ENCODE results near the gene ECPAS.
"Not testable (repeated sequence)": the region's sequence is repeated elsewhere in the genome, so short reads cannot be mapped to it uniquely, and the experiment has no call there.

The ECPAS gene

DNA sequence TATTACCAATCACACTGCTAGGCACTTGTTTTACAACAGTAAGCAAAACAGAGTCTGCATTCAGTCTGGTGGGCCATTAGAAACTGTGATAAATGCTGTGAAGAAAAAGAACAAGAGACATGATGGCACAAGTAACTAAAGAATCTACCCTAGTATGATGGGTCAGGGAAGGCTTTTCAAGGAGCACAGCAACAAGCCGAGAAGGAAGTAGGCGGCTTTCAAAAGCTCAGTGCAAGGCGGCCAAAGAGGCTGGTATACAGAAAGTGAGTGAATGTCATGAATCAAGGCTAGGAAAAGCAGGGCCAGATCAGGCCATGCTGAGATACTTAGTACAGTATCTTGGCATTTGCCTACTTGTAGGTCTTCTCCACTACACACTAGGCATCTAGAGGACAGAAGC, 76.4 kb downstream of the ECPAS start:
- DNase-seq, result no peak

DNA sequence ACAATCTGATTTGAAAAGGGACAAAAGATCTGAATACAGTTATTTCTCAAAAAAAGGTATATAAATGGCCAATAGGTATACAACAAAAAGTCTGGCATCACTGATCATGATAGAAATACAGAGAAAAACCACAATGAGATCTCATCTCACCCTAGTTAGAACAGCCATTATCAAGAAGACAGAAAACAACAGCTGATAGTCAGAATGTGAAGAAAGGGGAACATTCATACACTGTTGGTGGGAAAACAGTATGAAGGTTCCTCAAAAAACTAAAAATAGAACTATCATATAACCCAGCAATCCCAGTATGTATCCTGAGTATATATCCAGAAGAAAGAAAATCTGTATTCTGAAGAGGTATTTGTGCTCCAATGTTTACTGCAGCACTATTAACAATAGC, 78.5 kb downstream of the ECPAS start:
- no peak for DNase-seq

DNA sequence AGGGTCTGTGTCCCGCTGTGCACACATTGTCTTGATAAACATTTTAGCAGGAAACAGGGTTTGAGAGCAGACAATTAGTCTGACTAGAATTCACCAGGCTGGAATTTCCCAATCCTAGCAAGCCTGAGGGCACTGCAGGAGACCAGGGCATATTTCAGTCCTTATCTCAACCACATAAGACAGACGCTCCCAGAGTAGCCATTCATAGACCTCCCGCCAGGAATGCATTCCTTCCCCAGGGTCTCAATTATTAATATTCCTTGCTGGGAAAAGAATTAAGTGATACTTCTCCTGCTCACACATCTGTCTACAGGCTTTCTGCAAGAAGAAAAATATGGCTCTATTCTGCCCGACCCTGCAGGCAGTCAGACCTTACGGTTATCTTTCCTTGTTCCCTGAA, 82.7 kb downstream of the ECPAS start:
- DNase-seq, result not testable (repeated sequence)

DNA sequence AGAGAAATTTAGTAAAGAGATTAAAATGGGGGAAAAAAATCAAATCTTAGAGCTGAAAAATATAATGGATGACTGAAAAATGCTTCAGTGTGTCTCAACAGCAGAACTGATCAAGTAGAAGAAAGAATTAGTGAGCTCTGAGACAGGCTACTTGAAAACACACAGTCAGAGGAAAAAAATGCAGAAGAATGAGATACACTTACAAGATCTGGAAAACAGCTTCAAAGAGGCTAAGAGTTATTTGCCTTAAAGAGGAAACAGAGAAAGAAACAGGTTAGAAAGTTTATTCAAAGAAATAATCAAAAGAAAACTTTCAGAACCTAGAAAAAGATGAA, 83.7 kb downstream of the ECPAS start:
- no peak for DNase-seq

DNA sequence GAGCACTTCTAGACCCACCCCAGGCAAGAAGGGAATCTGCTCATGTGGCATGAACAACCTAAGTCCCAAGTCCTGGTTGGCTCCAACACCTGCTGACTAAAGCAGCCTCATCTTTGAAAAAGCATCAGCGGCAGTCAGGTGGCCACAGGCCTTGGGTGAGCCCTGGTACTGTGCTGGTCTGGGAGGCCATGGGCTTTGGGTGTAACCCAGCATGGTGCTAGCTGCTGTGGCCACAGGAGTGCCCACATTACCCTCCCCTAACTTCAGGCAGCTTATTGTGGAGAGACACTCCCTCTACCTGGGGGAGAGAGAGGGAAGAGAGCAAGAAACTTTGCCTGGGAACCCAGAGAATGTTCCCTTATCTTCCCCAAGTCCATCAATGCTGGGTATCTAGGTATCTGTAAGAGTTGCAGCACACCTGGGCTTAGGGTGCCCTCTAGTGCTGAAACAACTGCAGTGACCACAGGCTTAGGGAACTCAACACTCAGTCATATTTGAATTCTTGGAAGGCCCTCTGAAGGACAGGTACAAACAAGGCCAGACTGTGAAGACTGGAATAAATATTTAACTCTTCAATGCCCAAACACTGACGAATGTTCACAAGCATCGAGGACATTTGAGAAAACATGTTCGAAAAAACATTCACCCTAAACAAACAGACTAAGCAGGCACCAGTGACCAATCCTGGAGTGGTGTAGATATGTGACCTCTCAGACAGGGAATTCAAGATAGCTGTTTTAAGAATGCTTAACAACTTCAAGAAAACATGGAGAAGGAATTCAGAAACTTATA, 84.2 kb downstream of the ECPAS start:
- DNase-seq, result peak; percentile 8

DNA sequence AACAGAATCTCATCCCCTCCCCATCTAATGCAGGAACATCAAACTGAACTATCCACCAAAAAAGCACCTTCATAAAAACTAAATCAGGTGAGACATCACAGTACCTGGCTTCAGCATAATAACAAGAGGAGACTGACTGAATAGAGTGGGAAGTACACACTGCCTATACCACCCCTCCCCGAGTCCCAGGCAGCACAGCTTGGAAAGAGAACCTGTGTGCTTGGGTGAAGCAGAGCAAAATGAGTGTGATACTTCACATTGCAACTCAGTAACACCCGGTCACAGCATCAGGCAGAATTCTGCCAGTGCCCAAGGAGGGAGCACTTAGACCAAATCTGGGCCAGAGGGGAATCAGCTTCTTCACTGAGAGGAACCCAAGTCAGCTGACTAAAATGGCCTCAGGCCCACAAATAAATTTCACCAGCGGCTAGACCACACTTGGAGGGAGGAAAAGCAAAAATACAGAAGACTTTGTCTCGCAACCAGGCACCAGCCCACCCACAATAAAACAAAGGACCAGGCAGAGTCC, 84.9 kb downstream of the ECPAS start:
- no peak for DNase-seq

DNA sequence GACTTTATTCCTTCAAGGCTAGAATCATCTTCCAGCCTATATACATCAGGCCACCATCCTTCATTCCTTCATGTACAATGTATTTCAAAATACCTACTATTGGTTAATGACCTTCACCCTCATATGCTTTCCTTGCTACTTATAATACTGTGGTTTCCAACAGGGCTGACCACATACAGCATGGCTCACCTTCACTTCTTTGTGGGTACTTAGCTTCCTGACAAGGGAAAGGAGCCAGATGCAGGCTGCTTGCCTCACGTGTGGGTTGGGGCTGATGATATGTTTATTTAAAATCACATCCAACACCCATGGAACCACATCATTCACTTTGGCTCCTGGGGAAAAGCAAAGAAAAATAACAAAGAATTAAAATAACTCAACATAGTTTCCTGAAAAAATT, 90.2 kb downstream of the ECPAS start:
- DNase-seq, result no peak

DNA sequence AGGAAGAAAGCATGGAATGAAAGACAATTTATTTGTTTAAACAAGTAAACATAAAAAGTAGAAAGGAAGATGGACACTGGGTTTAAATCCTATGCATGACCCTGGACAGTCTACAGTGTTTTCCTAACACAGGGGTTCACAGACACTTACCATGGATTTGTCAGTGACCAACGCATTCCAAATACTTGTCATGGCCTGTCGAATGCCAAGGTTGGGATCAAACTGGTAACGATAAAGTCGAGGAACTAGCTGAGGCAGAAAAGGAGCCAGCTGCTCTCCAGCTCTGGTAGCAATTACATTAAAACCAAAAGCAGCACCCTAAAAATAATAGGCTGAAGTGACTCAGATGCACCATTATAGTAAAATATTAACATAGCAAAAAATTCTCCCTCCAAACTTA, 94.8 kb downstream of the ECPAS start:
- no peak for DNase-seq

DNA sequence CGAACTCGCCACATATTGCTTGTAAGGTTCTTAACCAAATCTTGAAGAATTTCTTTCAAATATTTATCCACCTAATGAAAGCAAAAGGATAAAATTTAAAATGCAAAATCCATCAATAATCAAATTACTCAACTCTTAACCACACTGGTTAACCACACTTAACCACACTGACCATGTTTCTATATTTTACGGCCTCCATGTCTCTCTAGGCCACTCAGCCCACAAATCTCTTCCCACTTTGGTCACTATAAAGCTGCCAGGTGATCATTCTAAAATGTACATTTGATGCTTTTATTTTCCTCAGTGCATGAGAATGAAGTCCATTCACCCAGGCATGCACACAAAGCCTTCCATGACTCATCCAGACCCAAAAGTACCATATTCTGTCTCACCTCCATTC, 97.8 kb downstream of the ECPAS start:
- DNase-seq, result peak; percentile 6

DNA sequence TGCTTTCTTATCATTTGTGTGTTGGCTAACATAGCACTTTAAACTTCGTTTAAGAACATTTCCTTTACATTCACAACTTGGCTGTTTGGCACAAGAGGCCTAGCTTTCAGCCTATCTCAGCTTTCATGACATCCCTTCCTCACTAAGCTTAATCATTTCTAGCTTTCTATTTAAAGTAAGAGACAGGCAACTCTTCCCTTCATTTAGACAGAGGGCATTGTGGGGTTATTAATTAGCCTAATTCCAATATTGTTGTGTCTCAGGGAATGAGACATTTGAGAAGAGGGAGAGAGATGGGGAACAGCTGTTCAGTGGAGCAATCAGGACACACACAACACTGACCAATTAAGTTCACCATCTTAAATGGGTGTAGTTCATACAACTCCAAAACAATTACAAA, 103.2 kb downstream of the ECPAS start:
- no peak for DNase-seq

DNA sequence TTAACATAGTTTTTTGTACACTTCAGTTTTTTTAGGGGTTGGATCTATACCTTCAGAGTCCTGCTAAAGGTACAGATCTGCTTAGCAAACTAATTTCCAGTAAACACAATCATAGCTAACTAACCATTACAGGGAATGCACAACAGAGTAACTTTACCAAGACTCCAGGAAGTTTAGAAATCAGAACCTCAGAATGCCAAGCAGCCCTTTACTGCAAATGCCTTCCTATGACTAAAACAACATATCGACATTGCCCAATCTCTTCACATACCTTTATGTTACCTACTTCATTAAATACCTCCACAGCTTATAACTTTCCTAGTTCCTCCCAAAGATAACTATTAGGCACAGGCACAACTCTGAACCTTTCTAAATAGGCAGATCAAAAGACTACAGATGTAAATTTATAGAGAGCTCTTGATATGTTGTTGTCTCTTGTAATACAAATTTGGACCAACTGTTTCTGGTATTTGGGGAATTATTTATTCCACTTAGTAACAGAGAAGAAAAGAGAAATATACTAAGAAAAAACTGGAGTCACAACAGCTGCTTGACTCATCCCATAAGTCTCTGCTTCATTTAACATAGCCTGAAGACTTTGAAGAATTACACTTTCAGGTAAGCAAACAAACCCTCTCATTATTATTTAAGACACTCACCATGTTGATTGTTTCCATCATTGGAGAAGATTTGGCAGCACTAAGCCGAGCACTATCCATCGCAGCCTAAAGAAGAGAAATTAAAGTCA, 108.2 kb downstream of the ECPAS start:
- DNase-seq, result no peak

DNA sequence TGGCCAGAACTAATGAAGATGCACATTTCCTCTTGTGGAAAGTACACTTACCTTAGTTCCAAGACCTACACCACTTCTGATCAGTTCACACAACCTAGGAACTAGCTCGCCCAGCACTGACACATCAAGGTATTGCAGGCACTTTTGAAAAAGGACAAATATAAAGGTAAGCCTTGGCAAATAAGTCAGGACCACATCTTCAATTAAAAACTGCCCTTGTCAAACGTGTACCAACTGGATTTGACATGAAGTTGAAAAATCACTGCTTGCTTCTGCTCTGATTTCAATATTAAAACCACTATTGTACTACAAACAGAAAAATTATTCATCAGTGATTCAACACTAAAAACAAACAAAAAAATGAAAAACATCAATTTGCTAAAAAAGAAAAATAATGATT, 109.1 kb downstream of the ECPAS start:
- no peak for DNase-seq

DNA sequence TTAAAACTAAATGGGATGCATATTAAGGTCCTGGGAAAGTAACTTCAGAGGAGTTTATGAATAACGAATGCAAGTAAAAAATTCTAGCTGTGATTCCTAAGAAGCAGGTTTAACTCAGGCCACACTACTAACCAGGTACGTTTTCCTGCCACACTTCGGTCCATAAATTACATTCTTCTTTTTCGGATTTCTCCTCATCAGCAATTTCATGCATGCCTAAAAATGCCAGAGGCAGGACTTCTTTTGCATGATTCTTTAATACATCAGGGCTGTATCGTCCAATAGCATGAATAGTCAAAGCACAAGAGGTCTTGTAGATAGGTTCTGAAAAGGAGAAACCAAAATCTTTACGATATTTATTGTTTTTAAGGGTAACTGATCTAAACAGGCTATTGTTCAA, 111.9 kb downstream of the ECPAS start:
- DNase-seq, result no peak

DNA sequence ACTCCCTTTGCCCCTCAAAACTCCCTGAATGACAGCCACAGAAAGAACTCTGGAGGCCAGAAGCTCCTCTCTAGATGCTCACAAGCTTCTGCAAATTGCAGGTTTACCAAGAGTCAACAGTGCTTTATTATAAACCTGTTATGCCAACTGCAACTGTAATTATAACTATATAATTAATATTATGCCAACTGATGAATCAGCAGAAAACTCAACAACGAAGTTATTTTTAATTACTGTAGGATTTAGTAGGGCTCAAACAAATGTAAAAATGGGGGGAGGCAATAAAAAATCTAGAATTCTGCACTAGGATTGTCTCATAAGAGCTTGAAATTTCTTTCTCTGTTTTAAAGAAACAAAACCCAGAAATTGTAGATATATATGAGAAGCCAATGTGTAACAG, 117.2 kb downstream of the ECPAS start:
- no peak for DNase-seq

DNA sequence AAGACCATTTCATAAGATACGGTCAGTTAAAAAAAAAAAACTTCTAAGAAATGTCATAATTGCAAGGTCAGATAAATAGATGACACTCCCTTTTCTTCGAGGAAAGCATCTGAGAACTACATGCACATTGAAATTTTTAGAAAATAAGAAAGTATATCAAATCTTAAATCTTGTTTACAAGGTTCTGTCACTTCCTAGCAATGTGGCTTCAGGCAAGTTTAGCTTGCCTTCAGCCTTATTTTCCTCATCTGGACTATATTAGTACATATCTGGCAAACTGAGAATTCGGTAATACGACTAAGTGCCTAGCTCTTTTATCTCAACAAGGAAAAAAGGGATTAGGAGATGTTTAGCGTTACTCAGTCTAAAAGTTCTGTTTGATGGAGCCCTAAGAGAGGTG, 121.7 kb downstream of the ECPAS start:
- DNase-seq, result no peak

DNA sequence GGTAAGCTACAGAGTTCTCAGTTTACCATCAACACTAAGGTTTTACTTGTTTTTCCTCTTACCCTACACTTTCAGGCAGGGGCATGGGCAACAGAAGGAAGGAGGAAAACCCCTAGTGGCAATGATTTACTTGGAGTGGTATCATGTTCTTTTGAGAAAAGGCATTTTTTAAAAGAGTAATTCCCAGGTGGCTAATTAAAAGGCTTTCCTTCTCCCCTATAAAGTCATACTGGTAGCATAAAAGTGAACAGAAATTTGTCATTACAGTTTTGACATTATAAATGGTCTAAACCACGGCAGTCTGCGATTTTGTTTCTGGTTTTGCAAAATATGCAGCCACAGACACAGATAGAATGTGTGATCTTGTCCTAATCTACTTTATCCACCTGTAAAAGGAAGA, 123.3 kb downstream of the ECPAS start:
- no peak for DNase-seq

DNA sequence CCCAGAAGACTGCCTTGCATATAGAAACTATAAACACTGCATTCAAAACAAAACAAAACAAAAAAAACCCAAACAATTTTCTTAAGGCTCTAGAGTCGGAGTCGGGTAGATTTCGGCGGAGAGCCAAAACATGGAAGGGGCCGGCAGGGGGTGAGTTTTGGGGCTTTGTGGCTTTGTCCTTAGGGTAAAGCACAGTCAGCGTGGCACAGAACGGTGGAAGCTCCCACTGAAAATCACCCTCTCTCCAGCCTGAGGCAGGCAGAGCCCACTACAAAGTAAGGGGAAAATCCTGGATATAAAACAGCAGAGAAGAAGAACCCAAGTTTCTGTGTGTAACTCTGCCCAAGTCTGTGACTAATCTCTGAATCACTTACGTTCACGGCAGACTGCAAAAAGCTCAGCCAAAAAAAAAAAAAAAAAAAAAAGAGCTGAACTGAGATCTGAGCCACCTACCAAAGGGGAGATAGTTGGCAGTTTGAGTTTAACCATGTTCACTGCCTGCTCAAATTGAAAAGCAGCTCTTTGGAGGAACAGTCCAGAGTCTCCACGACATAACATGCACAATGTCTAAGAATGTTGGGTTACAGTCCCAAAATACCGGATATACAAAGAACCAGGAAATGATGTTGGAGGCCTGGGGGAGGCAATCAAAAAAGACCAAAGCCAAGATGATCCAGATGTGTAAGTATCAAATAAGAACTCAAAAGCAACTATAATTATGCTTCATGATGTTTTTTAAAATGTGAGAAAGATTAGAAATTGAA, 127.5 kb downstream of the ECPAS start:
- DNase-seq, result no peak

DNA sequence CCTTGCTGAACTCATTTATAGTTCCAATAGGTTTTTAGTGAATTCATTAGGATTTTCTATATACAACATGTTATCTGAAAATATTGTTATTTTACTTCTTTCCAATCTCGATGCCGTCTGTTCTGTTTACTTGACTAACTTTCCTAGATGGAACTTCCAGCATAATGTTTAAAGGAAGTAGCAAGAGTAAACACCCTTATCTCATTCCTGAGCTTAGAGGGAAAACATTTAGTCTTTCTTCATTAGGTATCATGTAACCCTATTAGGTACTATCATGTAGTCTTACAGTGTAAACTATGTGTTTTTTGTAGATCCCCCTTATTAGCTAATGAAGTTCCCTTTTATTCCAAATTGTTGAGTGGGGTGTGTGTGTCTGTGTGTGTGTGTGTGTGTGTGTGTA, 131.6 kb downstream of the ECPAS start:
- no peak for DNase-seq

DNA sequence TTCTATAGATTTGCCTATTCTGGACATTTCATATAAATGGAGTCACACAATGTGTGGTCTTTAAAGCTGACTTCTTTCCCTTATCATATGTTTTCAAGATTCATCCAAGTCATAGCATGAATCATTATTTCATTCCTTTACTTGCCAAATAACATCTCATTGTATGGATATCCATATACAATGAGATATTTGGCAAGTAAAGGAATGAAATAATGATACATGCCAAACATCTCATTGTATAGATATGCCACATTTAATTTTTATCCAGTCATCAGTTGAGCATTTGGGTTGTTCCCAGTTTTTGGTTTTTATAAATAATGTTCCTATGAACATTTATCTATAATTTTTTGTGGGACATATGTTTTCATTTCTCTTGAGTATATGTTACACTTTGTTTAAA, 133.6 kb downstream of the ECPAS start:
- no peak for DNase-seq

DNA sequence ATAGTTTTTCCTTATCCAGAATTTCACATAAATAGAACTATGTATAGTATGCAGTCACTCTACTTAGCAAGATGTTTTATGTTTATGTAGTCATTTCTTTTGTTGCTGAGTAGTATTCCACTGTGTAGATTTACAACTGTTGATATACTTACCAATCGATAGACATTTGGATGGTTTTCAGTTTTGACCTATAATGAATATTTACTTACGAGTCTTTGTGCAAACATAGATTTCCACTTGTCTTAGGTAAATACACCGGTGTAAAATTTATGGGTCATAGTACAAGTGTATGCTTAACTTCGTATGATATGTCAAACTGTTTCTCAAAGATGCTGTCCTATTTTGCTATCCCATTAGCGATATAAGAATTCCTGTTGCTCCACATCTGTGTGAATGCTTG, 134.4 kb downstream of the ECPAS start:
- no peak for DNase-seq

DNA sequence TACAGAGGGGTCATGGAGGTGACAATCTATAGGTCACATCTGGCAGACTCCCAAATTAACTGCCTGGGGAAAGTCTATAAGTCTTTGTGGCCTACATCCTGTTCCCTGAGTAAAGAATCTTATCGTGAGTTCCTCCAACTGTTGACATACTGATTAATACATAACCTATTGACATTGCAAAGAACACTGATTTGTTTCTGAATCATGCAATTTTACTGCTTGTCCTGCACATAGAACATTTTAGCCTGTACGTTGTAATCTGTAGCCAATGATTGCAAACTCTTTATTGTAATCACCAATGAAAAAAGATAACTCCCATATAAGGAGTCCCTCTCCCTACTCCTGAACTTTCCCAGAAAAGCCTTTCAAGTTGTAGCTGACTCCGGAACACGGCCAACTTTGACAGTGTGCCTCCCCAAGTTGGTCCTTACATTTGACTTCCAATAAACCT, 135.3 kb downstream of the ECPAS start:
- DNase-seq, result no peak

DNA sequence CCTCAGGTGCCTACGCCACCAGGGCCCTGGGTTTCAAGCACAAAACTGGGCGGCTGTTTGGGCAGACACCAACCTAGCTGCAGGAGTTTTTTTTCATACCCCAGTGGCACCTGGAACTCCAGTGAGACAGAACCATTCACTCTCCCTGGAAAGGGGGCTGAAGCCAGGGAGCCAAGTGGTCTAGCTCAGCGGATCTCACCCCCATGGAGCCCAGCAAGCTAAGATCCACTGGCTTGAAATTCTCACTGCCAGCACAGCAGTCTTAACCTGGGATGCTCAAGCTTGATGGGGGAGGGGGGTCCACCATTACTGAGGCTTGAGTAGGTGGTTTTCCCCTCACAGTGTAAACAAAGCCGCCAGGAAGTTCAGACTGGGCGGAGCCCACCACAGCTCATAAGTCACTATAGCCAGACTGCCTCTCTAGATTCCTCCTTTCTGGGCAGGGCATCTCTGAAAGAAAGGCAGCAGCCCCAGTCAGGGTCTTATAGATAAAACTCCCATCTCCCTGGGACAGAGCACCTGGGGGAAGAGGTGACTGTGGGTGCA, 149.8 kb downstream of the ECPAS start:
- peak; percentile 10 for DNase-seq

DNA sequence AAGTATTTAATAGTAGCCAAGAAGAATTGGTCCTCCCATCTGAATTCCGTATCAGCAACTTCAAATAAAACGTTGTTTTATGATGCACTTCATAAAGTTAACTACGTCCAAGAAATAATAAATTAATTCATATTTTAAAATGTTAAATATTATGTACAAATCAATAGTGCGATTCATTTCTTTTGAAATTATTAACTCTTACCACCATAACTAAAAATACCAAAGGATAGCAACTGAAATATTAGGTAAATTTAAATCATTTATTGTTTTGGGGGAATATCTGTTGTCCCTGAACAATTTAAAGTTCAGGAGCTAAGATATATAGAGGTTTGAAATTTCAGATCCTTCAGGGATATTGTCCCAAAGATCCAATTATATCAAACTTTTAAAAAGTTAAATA, 154.1 kb downstream of the ECPAS start, which contains the start of gene OR2K2:
Gene OR2K2 (minus strand): TSS at position 101 of the 400 bp plus-strand sequence. CDS start 1,791 bp downstream, outside the sequence.
- no peak for DNase-seq
